ENCODE data around the gene WDR35. TPM values are rescaled to one million over a fixed set of nuclear protein-coding genes. Genes with fewer than 3 reads are reported as not detected.

WDR35 gene
- total RNA-seq, 1 experiment from 2014 or later = 16.7 TPM

GRCh38 chr2:19990416-19990728 lies 467 bp upstream of the WDR35 start:
- Histone ChIP-seq H3K9me3 (ENCODE audit: control insufficient read depth, low read depth, low read length) (no peaks in the 10 kb centered on the region), H3T11ph (ENCODE audit: low read length) (no peak overlapping the region), H3K27ac (ENCODE audit: insufficient read length, low read depth, low read length) (no peak overlapping the region), H3K4me1 (ENCODE audit: insufficient read depth, low read length) (peaks cover 4% of the 10 kb centered on the region; the same call in 1 of the 2 replicates), H4K8ac (replicated peaks; ENCODE audit: insufficient read length, low read depth, low read length) (no peak overlapping the region), H3K23me2 (ENCODE audit: insufficient read length, low read depth, low read length, poor library complexity, severe bottlenecking) (peaks cover 6% of the 10 kb centered on the region), H2BK120ac (ENCODE audit: low read depth, low read length, poor library complexity, severe bottlenecking) (no peak overlapping the region), H2BK12ac (ENCODE audit: insufficient read length, low read depth, low read length) (no peak overlapping the region), H2BK20ac (ENCODE audit: low read depth, low read length, poor library complexity, severe bottlenecking) (no peak overlapping the region), H2AFZ (ENCODE audit: low read length) (no peak overlapping the region), H3K56ac (ENCODE audit: insufficient read length, low read depth, low read length) (no peak overlapping the region), H3K9ac (ENCODE audit: extremely low read depth, insufficient read length, low read length) (no peak overlapping the region), H3K4me2 (ENCODE audit: insufficient read depth, insufficient read length, low read length) (peak overlapping the region; percentile 75), H4K5ac (ENCODE audit: insufficient read length, low read depth, low read length) (no peak overlapping the region), H3K14ac (ENCODE audit: insufficient read depth, low read length) (peak overlapping the region; percentile 36; the same call in 1 of the 2 replicates), H3K4ac (ENCODE audit: low read depth, low read length) (no peak overlapping the region), H3K27me3 (ENCODE audit: insufficient read depth, low read length) (no peaks in the 10 kb centered on the region), H4K91ac (ENCODE audit: insufficient read length, low read depth, low read length) (no peak overlapping the region), H4K20me1 (ENCODE audit: control insufficient read depth, insufficient read depth, insufficient read length) (no peaks in the 10 kb centered on the region), H3K18ac (ENCODE audit: insufficient read length, low read depth, low read length) (peak overlapping the region; percentile 58), H2AK5ac (ENCODE audit: insufficient read length, low read length) (no peak overlapping the region), H3K79me2 (ENCODE audit: insufficient read depth, low read length) (peaks cover 8% of the 10 kb centered on the region; the same call in 1 of the 2 replicates), H3K79me1 (ENCODE audit: insufficient read depth, low read depth, low read length, poor library complexity, severe bottlenecking) (no peaks in the 10 kb centered on the region), H3K23ac (ENCODE audit: insufficient read length, low read depth, low read length) (no peak overlapping the region), H2BK5ac (ENCODE audit: insufficient read length, low read length) (no peak overlapping the region), H2BK15ac (ENCODE audit: low read depth, low read length) (no peak overlapping the region)
- Mint-ChIP-seq H3K4me3 (peak overlapping the region; percentile 93 to 96), H3K9me3 (no peaks in the 10 kb centered on the region), H3K27ac (peak overlapping the region in 2 of 3 experiments; percentile 88 to 94; a peak in 4 of 7 replicates), H3K36me3 (ENCODE audit: insufficient read depth in 1 of 3, low read depth in 3 of 3) (peaks cover 16 to 22% (median 17%) of the 10 kb centered on the region in 3 experiments), H3K27me3 (ENCODE audit: low read depth) (no peaks in the 10 kb centered on the region), H3K4me1 (peaks cover 23 to 26% of the 10 kb centered on the region in 2 experiments)
- DNase-seq = no peak
- no CpG with 5 or more reads among the region's 10 CpGs for WGBS (ENCODE audit: extremely low coverage, insufficient read length, low lambda C conversion rate)
- TF ChIP-seq, protein P1, sequence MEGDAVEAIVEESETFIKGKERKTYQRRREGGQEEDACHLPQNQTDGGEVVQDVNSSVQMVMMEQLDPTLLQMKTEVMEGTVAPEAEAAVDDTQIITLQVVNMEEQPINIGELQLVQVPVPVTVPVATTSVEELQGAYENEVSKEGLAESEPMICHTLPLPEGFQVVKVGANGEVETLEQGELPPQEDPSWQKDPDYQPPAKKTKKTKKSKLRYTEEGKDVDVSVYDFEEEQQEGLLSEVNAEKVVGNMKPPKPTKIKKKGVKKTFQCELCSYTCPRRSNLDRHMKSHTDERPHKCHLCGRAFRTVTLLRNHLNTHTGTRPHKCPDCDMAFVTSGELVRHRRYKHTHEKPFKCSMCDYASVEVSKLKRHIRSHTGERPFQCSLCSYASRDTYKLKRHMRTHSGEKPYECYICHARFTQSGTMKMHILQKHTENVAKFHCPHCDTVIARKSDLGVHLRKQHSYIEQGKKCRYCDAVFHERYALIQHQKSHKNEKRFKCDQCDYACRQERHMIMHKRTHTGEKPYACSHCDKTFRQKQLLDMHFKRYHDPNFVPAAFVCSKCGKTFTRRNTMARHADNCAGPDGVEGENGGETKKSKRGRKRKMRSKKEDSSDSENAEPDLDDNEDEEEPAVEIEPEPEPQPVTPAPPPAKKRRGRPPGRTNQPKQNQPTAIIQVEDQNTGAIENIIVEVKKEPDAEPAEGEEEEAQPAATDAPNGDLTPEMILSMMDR (conservative IDR thresholded peaks at IDR 0.05) = no peak

Data from H9 (cell line).